Upper lobe of left lung (tissue), 4 donors: ENCODE results near the gene IRF2BPL.

Source experiments
- EP300 ChIP-seq, 4 donors: sonication (generic); formaldehyde crosslinking; IDR thresholded peaks; one replicate each; pipeline ENCODE4 v1.5.1; 2017; ENCODE audit warnings: antibody characterized with exemption in 4 of 4, control low read depth in 2 of 4
- TF ChIP-seq, protein P1 (sequence below), 6 experiments: fragments of 450-650 bp in 4 of 6; fragments of 200-600 bp in 2 of 6; sonication (generic) in 2 of 6; IDR thresholded peaks; one replicate each; pipeline ENCODE4 v1.5.1; 2016 to 2019; ENCODE audit warnings: antibody characterized with exemption in 6 of 6

DNA sequence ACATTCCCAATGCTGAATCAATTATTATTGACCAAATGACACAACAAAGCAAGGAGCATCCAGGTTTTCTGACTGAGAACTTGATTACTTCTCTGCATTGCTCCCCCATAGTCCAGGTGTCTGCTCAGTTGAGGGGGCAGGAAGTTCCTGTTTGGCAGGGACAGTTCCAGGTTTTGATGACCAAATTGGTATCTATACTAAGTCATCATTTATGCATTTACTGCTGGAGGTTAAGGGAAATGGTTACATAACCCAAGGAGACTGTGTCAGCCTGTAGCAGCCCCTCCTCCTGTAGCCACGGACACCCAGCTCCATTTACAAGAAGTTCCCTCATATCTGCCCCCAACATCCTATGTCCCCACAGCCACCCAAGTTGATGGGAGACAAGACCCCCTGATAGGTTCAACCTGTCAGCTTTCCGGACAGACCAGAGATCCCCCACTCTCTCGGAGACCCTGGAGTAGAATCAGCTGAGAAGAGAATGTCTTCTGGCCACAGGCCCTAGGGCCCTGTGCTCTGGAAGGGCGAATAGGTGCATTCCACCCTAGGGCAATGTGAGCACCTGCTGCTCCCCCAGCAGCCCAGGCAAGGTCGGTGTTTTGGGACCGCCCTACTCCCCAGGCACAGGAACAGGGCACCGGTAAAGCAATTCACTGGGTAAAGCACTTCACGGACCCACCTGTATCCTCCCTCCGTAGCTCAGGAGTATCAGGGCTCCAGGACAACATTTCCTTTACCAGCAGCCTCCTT, 23.6 kb downstream of the IRF2BPL start:
- TF ChIP-seq, protein P1, sequence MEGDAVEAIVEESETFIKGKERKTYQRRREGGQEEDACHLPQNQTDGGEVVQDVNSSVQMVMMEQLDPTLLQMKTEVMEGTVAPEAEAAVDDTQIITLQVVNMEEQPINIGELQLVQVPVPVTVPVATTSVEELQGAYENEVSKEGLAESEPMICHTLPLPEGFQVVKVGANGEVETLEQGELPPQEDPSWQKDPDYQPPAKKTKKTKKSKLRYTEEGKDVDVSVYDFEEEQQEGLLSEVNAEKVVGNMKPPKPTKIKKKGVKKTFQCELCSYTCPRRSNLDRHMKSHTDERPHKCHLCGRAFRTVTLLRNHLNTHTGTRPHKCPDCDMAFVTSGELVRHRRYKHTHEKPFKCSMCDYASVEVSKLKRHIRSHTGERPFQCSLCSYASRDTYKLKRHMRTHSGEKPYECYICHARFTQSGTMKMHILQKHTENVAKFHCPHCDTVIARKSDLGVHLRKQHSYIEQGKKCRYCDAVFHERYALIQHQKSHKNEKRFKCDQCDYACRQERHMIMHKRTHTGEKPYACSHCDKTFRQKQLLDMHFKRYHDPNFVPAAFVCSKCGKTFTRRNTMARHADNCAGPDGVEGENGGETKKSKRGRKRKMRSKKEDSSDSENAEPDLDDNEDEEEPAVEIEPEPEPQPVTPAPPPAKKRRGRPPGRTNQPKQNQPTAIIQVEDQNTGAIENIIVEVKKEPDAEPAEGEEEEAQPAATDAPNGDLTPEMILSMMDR (IDR thresholded peaks at IDR 0.05): no peak
- no peak for TF ChIP-seq EP300 (IDR thresholded peaks at IDR 0.05)
